HCT116 (cell line): ENCODE results near the gene DRD2. TPM values are rescaled to one million over a fixed set of nuclear protein-coding genes. Genes with fewer than 3 reads are reported as not detected.

ENCODE experiments used
- ATAC-seq: fragments of 200-7000 bp; cut with Tn5 transposase; 2 replicates; pipeline ENCODE4 v1.9.1; 2020; ENCODE audit warnings: mild to moderate bottlenecking, moderate library complexity
- BruUV-seq: library from RNA; stranded (reverse); fragments of 400-500 nt; replicated peaks from 2 replicates; lab custom pipeline; 2021; lab: Mats Ljungman, UMichigan
- CTCF ChIA-PET: fragments of 300-600 bp; sonication (Branson Sonifier 250); formaldehyde crosslinking; loops from one replicate; lab custom pipeline; 2021; ENCODE audit warnings: antibody characterized with exemption; lab: Charles Lee
- POLR2A ChIA-PET: fragments of 300-600, 350-600 bp; sonication (Branson Sonifier 250); formaldehyde crosslinking; loops from one replicate; lab custom pipeline; 2021; ENCODE audit warnings: antibody characterized with exemption; lab: Charles Lee
- RAD21 ChIA-PET, 2 experiments: fragments of 300-600 bp; sonication (Branson Sonifier 250); formaldehyde crosslinking; loops; one replicate each; lab custom pipeline; 2023; ENCODE audit warnings: low total read pairs in 2 of 2; ENCODE audit not compliant: uncharacterized antibody in 2 of 2, unreplicated experiment in 2 of 2, low non-redundant PET in 1 of 2; lab: Charles Lee
- DNase-seq: peaks from one replicate; pipeline ENCODE4 v3.0.0-alpha.2; 2010; ENCODE audit warnings: low read depth, low spot score
- H2AFZ ChIP-seq: fragments of 200-600 bp; shearing (Covaris generic), sonication (generic); 2 replicates; pipeline ENCODE4 v1.6.1; 2017; ENCODE audit warnings: low read depth, mixed run types, mixed read lengths, antibody characterized with exemption, low read length; ENCODE audit not compliant: poor library complexity, severe bottlenecking
- H3K27ac ChIP-seq: 2 replicates; pipeline ENCODE4 v1.5.1; 2012; ENCODE audit warnings: low read depth, low read length
- H3K27me3 ChIP-seq: fragments of 200-600 bp; sonication (generic); 2 replicates; pipeline ENCODE4 v1.6.1; 2016; ENCODE audit warnings: mixed run types, low read length, mixed read lengths; ENCODE audit not compliant: insufficient read depth
- H3K36me3 ChIP-seq, 2 experiments: fragments of 200-500 bp in 1 of 2; fragments of 200-600 bp in 1 of 2; sonication (Bioruptor generic) in 1 of 2; sonication (generic) in 1 of 2; 2 replicates each; pipeline versions ENCODE4 v1.5.1 to v1.6.1; 2014 to 2016; ENCODE audit warnings: low read length in 2 of 2, inconsistent platforms in 1 of 2, mixed read lengths in 1 of 2, mixed run types in 1 of 2; ENCODE audit not compliant: insufficient read depth in 2 of 2, control insufficient read depth in 1 of 2
- H3K4me1 ChIP-seq, 2 experiments: fragments of 200-600 bp in 1 of 2; sonication (generic) in 1 of 2; 2 replicates each; pipeline versions ENCODE4 v1.5.1 to v1.6.1; 2012 to 2017; ENCODE audit warnings: low read length in 2 of 2, inconsistent platforms in 1 of 2, mild to moderate bottlenecking in 1 of 2, mixed read lengths in 1 of 2, mixed run types in 1 of 2, moderate library complexity in 1 of 2; ENCODE audit not compliant: insufficient read depth in 2 of 2, control insufficient read depth in 1 of 2
- H3K4me2 ChIP-seq: fragments of 200-600 bp; sonication (generic); 2 replicates; pipeline ENCODE4 v1.6.1; 2017; ENCODE audit warnings: mixed run types, low read length, mixed read lengths
- H3K4me3 ChIP-seq, 2 experiments: fragments of 200-600 bp in 1 of 2; sonication (generic) in 1 of 2; replicated peaks in 1 of 2; 2 replicates each; pipeline ENCODE4 v1.5.1; 2011 to 2016; ENCODE audit warnings: low read length in 2 of 2, control low read depth in 1 of 2, low read depth in 1 of 2, mild to moderate bottlenecking in 1 of 2, mixed read lengths in 1 of 2, mixed run types in 1 of 2
- H3K79me2 ChIP-seq: fragments of 200-600 bp; sonication (generic); 2 replicates; pipeline ENCODE4 v1.6.1; 2017; ENCODE audit warnings: mild to moderate bottlenecking, mixed run types, low read length, moderate library complexity, mixed read lengths; ENCODE audit not compliant: insufficient read depth
- H3K9ac ChIP-seq: fragments of 200-600 bp; sonication (generic); 2 replicates; pipeline ENCODE4 v1.6.1; 2016; ENCODE audit warnings: low read length, mixed read lengths
- H3K9me2 ChIP-seq: fragments of 200-600 bp; sonication (generic), shearing (Covaris generic); 2 replicates; pipeline ENCODE4 v1.6.1; 2017; ENCODE audit warnings: mixed run types, mild to moderate bottlenecking, moderate library complexity; ENCODE audit not compliant: insufficient read depth
- H3K9me3 ChIP-seq, 2 experiments: fragments of 200-500 bp in 1 of 2; fragments of 200-600 bp in 1 of 2; sonication (Bioruptor generic) in 1 of 2; sonication (generic) in 1 of 2; 2 replicates each; pipeline ENCODE4 v1.6.1; 2014 to 2017; ENCODE audit warnings: low read length in 2 of 2, mixed read lengths in 2 of 2, inconsistent platforms in 1 of 2, low read depth in 1 of 2, mild to moderate bottlenecking in 1 of 2, mixed run types in 1 of 2, moderate library complexity in 1 of 2; ENCODE audit not compliant: control insufficient read depth in 1 of 2, insufficient read depth in 1 of 2
- H4K20me1 ChIP-seq: fragments of 200-600 bp; sonication (generic), shearing (Covaris generic); 2 replicates; pipeline ENCODE4 v1.6.1; 2017; ENCODE audit warnings: mixed run types, mild to moderate bottlenecking, moderate library complexity; ENCODE audit not compliant: insufficient read depth
- EGR1 ChIP-seq: IDR thresholded peaks from 2 replicates; pipeline ENCODE4 v1.6.1; 2012; ENCODE audit warnings: low read depth
- EZH2phosphoT487 ChIP-seq: fragments of 200-600 bp; IDR thresholded peaks from 2 replicates; pipeline ENCODE4 v1.6.1; 2018; ENCODE audit warnings: antibody characterized with exemption, borderline replicate concordance
- POLR2A ChIP-seq: IDR thresholded peaks from 2 replicates; pipeline ENCODE4 v1.7.0; 2011; ENCODE audit warnings: borderline replicate concordance; ENCODE audit not compliant: insufficient read depth, insufficient read length; ENCODE audit errors: extremely low read depth
- RAD21 ChIP-seq: IDR thresholded peaks from 2 replicates; pipeline ENCODE4 v1.6.1; 2012; ENCODE audit warnings: low read depth, mild to moderate bottlenecking
- SIN3A ChIP-seq: IDR thresholded peaks from 2 replicates; pipeline ENCODE4 v1.6.1; 2012; ENCODE audit warnings: low read depth
- SP1 ChIP-seq: IDR thresholded peaks from 2 replicates; pipeline ENCODE4 v1.6.1; 2012; ENCODE audit warnings: low read depth
- SRF ChIP-seq: IDR thresholded peaks from 2 replicates; pipeline ENCODE4 v1.6.1; 2012; ENCODE audit warnings: low read depth
- TCF7L2 ChIP-seq: IDR thresholded peaks from 2 replicates; pipeline ENCODE4 v1.7.0; 2011; ENCODE audit warnings: borderline replicate concordance, inconsistent platforms; ENCODE audit not compliant: insufficient read depth, insufficient read length; ENCODE audit errors: extremely low read depth
- ZFX ChIP-seq: fragments of 450-650 bp; IDR thresholded peaks from 2 replicates; pipeline ENCODE4 v1.6.1; 2017
- ZNF274 ChIP-seq: fragments of 200-500 bp; sonication (Bioruptor generic); IDR thresholded peaks from 2 replicates; pipeline ENCODE4 v1.6.1; 2014; ENCODE audit warnings: mild to moderate bottlenecking, low read depth, low read length, inconsistent platforms
- intact Hi-C: fragments of 100-400 bp; cut with micrococcal nuclease; formaldehyde crosslinking; loops from 2 replicates; pipeline ENCODE4 v1.10.0; 2022
- total RNA-seq: library from RNA; stranded (reverse); gene quantifications from one replicate; pipeline ENCODE4 v1.2.1, GENCODE V29; 2021; ENCODE audit not compliant: unreplicated experiment
- TF ChIP-seq, protein P1 (sequence below): IDR thresholded peaks from 2 replicates; pipeline ENCODE4 v1.6.1; 2011; ENCODE audit warnings: mild to moderate bottlenecking, low read length, moderate library complexity; ENCODE audit not compliant: insufficient replicate concordance; ENCODE audit errors: extremely low read depth
- TF ChIP-seq, protein P2 (sequence below): IDR thresholded peaks from 2 replicates; pipeline ENCODE4 v1.6.1; 2012

DRD2 gene
- total RNA-seq, 1 experiment from 2014 or later: not detected

DNA sequence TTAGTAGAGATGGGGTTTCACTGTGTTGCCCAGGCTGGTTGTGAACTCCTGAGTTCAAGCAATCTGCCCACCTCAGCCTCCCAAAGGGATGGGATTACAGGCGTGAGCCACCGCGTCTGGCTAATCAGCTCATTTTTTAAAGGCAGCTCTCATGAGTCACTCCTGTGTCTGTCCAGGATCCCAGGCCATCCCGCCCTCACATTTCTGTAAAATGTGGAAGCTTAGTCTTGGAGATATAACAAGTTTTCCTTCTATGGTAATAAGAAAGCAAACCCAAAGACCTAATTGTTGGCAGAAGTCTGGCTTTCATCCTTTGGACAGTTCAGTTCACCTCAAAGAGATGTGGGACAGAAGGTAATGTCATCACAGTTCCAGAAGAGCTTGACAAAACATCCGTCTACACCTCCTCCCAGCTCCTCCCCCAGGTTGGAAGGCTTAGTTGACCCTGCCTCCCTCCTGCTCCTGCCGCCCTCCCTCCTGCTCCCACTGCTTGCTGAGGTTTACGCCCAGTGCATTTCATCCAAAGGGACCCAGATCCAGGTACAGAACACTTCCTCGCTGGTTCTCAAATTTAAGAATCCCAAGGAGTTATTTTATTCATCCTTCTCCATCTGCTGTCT, 6.4 kb downstream of the DRD2 start:
- Histone ChIP-seq H3K9me3 (no peaks in the 10 kb centered on the region), H3K27ac (no peak overlapping the region), H3K9me2 (no peaks in the 10 kb centered on the region), H3K4me1 (0 out of 4 replicates have a peak, but pooled peaks cover 0 to 3% of the 10 kb centered on the region in 2 experiments), H3K36me3 (no peaks in the 10 kb centered on the region), H3K9ac (no peak overlapping the region), H3K79me2 (no peaks in the 10 kb centered on the region), H3K27me3 (peaks cover 37% of the 10 kb centered on the region), H4K20me1 (no peaks in the 10 kb centered on the region), H3K4me3 (no peak overlapping the region), H3K4me2 (no peak overlapping the region), H2AFZ (no peak overlapping the region)
- no TSS peak for BruUV-seq
- intact Hi-C loops: no loop called here
- POLR2A ChIA-PET: no interaction called here
- ATAC-seq (no peak), DNase-seq (no peak)
- TF ChIP-seq EGR1 (no peak), POLR2A (no peak), SIN3A (no peak), EZH2phosphoT487 (no peak), TCF7L2 (no peak), SRF (no peak), RAD21 (no peak), ZNF274 (no peak), SP1 (no peak), ZFX (no peak)
- TF ChIP-seq, protein P1, sequence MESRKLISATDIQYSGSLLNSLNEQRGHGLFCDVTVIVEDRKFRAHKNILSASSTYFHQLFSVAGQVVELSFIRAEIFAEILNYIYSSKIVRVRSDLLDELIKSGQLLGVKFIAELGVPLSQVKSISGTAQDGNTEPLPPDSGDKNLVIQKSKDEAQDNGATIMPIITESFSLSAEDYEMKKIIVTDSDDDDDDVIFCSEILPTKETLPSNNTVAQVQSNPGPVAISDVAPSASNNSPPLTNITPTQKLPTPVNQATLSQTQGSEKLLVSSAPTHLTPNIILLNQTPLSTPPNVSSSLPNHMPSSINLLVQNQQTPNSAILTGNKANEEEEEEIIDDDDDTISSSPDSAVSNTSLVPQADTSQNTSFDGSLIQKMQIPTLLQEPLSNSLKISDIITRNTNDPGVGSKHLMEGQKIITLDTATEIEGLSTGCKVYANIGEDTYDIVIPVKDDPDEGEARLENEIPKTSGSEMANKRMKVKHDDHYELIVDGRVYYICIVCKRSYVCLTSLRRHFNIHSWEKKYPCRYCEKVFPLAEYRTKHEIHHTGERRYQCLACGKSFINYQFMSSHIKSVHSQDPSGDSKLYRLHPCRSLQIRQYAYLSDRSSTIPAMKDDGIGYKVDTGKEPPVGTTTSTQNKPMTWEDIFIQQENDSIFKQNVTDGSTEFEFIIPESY: no peak
- TF ChIP-seq, protein P2, sequence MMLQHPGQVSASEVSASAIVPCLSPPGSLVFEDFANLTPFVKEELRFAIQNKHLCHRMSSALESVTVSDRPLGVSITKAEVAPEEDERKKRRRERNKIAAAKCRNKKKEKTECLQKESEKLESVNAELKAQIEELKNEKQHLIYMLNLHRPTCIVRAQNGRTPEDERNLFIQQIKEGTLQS: no peak
- RAD21 ChIA-PET: no interaction called here
- CTCF ChIA-PET: no interaction called here
